ENCODE data around the gene FGGY.

FGGY gene

GRCh38 chr1:59414406-59415133 is 117.7 kb downstream of the FGGY start:
- no peak for DNase-seq (ENCODE audit: low spot score)

DNA sequence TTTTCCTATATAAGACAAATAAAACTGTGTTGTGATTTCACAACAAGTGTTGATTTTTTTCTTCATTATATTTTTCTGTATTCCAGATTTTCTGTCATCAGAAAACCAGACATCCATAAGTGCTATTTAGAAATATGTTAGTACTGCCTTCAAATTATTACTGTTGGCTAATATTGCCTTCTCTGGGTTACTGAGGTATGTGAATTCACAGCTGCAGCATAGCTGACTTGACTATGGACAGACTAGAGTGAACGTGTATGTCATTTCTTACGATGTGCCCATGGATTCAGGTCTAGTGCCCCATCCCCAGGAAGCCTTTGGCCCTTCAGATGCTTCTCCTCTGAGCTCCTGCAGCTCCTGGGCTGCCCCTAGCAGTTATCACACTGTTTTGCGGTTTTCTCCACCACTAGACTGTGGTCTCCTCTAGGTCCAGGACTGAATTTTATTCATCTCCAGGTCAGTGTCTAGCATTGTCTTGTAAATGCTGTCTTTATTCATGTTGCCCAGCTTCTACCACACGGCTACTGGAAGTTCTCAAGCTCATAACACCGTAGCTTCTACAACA is 118.5 kb downstream of the FGGY start:
- no peak for DNase-seq (ENCODE audit: low spot score)

GRCh38 chr1:59415881-59416280 is 119.0 kb downstream of the FGGY start:
- DNase-seq (ENCODE audit: low spot score) = no peak

DNA sequence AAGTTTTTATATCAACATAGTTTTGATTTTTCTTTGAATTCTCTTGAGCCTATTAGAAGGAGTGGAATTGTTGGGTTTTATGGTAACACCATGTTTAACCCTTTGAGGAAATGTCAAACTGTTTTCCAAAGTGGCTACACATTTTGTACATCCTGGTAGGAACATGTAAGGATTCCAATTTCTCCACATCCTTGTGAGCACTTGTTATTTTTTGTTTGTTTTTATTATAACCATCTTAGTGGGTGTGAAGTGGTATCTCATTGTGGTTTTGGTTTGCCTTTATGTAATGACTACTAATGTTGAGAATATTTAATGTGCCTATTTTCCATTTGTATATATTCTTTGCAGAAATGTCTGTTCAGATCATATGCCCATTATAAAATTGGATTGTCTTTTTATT is 120.5 kb downstream of the FGGY start:
- no peak for DNase-seq (ENCODE audit: low spot score)

DNA sequence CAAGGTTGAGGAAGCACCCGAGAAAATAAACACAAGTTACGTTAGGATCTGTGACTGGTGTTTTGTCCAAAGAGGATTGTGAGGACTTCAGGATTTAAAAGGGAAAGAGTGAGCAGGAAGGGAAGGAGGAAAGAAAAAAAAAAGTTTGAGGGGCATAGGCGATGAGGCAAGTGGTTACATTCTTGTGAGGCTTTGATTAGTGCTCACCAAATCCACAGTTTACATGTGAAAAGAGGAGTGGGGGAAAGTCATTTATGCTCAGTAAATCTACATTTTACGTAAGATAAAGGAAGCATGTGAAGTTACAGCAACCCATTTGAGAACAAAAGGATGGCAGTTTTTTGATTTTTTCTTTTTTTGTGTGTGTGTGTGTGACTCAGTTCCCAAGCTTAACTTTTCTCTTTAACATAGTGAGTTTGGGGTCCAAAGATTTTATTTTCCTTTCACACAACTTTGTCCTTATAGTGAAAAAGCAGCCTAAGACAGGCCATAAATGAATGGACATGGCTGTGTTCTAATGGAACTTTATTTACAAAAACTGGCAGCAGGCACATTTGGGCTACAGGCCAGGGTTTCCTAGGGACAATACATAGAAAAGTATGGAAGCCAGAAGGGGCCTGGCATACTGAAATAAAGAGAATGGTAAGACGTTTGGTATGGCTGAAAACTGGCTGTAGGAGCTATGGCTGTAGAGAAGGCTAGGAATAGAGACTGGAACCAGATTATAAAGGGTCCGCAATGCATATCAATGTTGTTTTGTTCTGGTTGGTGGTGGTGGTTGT is 121.7 kb downstream of the FGGY start:
- no peak for DNase-seq (ENCODE audit: low spot score)

DNA sequence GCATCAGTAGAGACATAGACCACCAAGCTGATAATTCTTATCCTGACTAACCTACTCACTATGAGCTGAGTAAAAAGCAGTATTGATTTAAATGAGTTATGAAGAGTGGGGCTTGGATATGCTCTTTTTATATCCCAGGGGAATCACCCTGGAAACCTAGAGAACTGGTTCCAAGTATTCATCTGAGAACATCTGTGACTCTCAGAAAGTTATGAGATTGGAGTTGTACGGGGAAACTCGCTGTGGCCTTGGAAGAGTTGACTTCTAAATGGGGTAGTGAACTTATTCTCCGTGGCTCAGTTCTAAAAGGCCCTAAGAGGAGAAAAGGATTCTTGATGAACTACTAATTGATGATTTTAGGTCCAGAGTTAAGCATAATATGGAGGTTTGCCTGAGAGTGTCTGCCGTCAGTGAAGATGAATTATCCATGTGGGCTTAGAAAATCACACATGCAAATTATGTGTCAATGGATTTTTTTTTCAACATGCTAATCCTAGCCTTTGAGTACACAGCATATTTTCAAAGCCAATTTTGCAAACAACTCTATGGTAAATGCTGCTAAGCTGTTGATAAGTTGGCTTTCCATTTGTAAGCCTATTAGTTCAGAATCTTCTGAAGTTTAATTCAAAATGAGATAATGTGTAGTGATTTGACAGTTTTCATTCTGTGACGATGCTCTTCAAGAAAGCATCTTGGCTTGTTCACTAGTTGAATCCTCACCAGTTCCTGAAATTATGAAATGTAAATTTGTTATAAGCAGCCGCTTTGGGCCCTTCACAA is 122.7 kb downstream of the FGGY start:
- no peak for DNase-seq (ENCODE audit: low spot score)

GRCh38 chr1:59421232-59421920 is 124.5 kb downstream of the FGGY start:
- no peak for DNase-seq (ENCODE audit: low spot score)

DNA sequence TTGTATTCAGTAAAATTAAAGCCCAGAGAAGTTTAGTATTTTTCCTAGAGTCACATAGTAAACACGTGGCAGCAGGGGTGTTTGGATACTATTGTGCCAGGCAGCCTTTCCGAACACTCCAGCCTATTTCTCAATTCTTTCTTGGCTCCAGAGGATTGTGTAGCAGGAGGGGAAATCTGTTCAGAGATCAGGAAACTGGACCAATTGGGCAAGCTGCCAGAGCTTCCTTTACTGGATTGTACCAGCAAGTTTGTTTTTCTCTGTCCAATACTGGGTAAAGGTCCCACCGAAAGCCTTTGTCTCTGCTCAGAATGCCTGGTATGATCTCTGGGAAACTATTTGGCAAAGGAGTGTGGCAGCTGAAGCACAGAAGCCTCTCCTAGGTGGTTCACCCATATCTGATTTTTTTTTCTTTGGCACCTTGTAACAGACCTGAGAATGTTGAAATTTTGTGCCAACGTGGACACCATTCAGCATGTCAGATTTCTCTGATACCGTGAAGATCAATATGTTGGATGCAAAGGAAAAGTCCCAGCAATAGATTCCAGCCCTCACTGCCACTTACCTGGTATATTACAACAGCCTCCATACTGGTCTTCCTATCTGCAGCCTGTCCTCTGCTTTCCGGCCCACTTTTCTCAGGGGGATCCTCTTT is 126.2 kb downstream of the FGGY start:
- DNase-seq (ENCODE audit: low spot score) = no peak

GRCh38 chr1:59427155-59427554 is 130.3 kb downstream of the FGGY start:
- no peak for DNase-seq (ENCODE audit: low spot score)

- no peak for DNase-seq (ENCODE audit: low spot score)
Measured at GRCh38 chr1:59427784-59428183, 130.9 kb downstream of the FGGY start.

DNA sequence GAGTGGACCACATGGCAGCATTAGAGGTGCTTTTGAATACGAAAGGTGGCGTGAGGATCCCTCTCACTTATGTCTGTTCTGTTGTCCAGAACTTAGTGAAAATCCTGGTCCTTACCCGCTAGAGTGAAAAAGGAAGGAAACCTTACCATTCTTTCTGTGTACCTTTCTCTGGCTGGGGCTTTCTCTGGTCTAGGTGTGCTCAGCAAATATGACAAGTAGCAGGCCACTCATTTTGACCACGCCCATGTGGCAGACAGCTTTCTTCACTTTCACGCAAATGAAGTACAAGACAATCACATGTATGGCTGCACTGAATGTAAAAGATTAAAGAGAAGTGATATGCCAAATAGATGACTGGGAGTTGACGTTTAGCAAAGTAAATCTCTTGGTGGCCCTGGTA is 131.9 kb downstream of the FGGY start:
- no peak for DNase-seq (ENCODE audit: low spot score)

- no peak for DNase-seq (ENCODE audit: low spot score)
Measured at GRCh38 chr1:59429656-59430055, 132.8 kb downstream of the FGGY start.

DNA sequence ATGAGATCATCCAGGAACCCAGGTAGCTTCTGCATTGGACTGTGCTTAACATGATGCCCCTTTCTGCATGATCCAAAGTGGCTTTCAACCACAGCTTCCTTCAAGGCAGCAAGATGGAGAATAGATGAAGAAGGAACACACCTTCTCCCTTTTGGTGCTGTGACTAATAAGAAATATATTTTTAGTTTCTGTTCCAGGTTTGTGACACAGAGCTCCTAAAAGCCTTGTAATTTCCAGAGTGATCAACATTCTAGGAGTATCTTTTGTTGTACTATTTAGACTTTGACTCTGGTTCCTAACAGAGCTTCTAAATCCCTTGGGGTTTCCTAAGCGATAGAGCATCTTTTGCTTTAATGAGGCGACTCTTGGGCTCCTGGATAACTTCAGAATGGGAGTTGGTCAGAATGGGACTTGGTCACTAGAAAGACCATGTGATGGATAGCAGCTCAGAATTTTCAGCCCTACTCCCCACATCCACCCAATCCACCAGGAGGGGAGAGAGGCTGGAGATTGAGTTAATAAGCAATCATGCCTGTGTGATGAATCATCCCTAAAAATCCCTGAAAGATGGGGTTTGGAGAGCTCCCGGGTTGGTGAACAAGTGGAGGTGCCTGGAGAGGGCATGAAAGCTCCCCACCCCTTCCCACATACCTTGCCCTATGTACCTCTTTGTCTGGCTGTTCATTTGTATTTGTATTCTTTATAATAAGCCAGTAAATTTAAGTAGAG is 134.8 kb downstream of the FGGY start:
- no peak for DNase-seq (ENCODE audit: low spot score)

DNA sequence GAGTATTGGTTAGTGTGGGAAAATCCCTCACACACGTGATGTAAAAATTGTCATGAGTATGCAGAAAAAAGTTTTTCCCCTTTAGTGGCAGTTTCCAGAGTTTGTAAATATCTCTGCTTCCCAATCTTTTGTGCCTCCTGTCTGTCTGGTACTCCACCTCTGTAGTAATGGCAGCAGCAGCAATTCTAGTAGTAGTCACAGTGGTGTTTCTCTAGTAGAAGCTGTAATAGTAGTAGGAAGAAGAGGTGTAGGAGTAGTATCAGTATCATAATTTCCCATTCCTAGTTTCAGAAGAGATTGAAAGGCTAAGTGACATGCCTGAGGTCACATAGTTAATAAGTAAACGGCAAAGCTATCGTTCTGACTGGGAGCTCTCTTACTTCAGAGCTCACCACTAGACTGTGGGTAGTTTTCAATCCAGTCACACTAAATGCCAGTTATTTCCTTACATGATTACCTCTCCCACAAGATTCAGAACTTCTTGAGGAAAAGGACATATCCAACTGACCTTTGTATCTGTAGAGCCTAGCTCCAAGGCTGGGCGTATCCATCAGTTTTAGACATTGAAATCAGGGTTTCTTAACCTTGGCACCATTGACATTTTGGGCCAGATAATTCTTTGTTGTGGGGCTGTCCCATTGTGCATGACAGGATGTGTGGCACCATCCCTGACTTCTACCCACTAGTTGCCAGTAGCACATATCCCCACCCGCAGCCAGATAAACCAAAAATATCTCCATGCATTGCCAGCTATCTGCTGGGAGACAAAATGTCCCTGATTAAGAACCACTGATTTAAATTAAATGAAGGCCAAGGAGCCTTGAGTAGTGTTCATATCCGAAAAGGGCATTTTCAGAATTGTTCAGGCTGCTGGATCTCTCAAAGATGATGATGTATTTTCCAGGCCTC is 135.9 kb downstream of the FGGY start:
- no peak for DNase-seq (ENCODE audit: low spot score)

- DNase-seq (ENCODE audit: low spot score) = no peak
Measured at GRCh38 chr1:59433440-59433813, 136.5 kb downstream of the FGGY start.

DNA sequence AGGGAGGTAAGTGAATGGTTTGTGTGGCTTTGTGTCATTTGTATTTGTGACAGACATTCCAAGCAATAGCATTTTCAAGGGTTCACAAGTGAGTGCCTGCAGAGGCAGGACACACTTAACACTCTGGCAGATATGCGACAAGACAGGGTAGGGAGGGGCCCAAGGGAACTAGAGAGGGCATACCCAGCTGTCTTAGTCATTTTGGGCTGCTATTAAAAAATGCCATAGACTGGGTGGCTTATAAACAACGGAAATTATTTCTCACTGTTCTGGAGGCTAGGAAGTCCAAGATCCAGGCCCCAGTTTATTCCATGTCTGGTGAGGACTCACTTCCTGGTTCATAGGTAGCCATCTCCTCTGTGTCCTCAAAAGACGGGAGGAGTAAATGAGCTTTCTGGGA is 137.4 kb downstream of the FGGY start:
- no peak for DNase-seq (ENCODE audit: low spot score)

DNA sequence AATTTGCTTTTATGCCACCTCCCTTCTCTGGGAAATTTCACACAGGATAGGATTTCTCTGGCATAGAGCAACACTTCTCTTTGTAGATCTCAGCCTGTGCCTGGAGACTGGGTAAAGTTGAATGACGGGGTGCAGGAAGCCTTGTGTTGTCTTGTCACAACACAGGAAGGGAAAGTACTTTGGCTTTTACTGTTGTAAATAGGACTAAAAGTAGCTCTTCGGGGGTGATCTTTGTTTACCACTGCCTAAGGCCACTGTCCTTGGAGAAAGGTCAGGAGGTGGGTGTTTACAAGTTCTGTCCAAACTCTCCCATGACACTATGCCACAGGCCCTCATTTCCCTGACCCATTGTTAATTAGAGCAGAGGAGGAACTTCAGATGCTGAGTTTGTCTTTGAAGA is 139.7 kb downstream of the FGGY start:
- no peak for DNase-seq (ENCODE audit: low spot score)

DNA sequence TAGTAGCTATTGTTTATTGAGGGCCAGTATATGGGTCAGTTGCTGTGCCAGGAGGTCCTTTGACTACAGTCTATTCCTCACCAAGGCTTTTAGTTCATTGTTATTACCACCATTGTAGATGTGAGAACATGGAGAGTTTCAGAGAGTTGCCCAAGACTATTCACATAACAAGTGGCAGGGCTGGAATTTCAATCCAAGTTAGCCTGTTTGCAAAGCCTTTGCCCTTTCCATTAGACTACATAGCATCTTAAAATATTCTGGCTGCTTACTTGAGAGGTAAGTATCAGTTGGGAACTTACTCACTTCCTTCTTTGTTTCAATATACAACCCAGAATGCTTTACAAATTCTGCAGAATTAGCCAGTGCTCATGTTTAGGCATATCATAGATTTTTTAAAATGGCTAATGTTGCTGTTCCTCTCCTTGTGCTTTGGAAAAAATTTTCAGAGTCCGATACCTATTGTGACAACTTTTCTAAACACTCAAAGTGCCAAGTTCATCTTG is 141.2 kb downstream of the FGGY start:
- DNase-seq (ENCODE audit: low spot score) = no peak

DNA sequence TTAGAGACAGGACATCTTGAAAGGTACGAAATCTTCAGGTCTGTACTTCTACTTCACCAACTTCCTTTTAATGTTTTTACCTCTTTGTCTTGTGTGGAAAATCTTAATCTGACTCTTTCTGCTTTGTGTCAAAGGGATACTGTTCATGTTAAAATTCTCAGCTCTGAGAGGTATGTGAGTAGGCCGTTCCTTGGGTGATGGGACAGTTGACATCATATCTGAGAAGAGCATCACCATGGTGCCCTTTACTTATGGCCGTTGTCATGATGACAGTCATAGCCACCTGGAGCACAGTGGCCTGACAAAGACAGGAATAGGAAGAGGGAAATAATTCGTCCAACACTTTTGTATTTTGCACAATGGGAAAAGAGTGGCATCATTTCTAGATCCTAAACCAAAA is 145.6 kb downstream of the FGGY start:
- no peak for DNase-seq (ENCODE audit: low spot score)

- no peak for DNase-seq (ENCODE audit: low spot score)
Measured at GRCh38 chr1:59443310-59443709, 146.4 kb downstream of the FGGY start.

Data from hematopoietic multipotent progenitor cell treated with erythropoietin and hydrocortisone succinate and interleukin-3 and kit ligand, for 17 days (in vitro differentiated cells).